H9 (cell line): ENCODE results near the gene FGF12. TPM values are rescaled to one million over a fixed set of nuclear protein-coding genes. Genes with fewer than 3 reads are reported as not detected.

Source experiments
- DNase-seq: peaks from one replicate; pipeline ENCODE4 v3.0.0-alpha.2; 2017
- H2AFZ ChIP-seq: one replicate; pipeline ENCODE4 v1.6.1; 2013; ENCODE audit warnings: mild to moderate bottlenecking, low read length, control low read depth, moderate library complexity
- H2AK5ac ChIP-seq: 2 replicates; pipeline ENCODE4 v1.6.1; 2013; ENCODE audit warnings: low read length, control low read depth, mixed read lengths; ENCODE audit not compliant: insufficient read length
- H2BK120ac ChIP-seq: one replicate; pipeline ENCODE4 v1.6.1; 2013; ENCODE audit warnings: low read depth, mild to moderate bottlenecking, low read length, control low read depth, inconsistent platforms; ENCODE audit not compliant: poor library complexity, severe bottlenecking
- H2BK12ac ChIP-seq: 2 replicates; pipeline ENCODE4 v1.6.1; 2013; ENCODE audit warnings: low read length, control low read depth, mixed read lengths, low read depth; ENCODE audit not compliant: insufficient read length
- H2BK15ac ChIP-seq: 2 replicates; pipeline ENCODE4 v1.6.1; 2013; ENCODE audit warnings: low read depth, low read length, control low read depth
- H2BK20ac ChIP-seq: one replicate; pipeline ENCODE4 v1.6.1; 2013; ENCODE audit warnings: low read depth, mild to moderate bottlenecking, low read length, control low read depth, inconsistent platforms; ENCODE audit not compliant: poor library complexity, severe bottlenecking
- H2BK5ac ChIP-seq: 2 replicates; pipeline ENCODE4 v1.6.1; 2013; ENCODE audit warnings: low read length, control low read depth, mixed read lengths; ENCODE audit not compliant: insufficient read length
- H3K14ac ChIP-seq: 2 replicates; pipeline ENCODE4 v1.6.1; 2013; ENCODE audit warnings: low read length, control low read depth; ENCODE audit not compliant: insufficient read depth
- H3K18ac ChIP-seq: 2 replicates; pipeline ENCODE4 v1.6.1; 2013; ENCODE audit warnings: low read depth, mild to moderate bottlenecking, mixed read lengths, low read length, control low read depth; ENCODE audit not compliant: insufficient read length
- H3K23ac ChIP-seq: 2 replicates; pipeline ENCODE4 v1.6.1; 2013; ENCODE audit warnings: low read length, control low read depth, mixed read lengths, low read depth; ENCODE audit not compliant: insufficient read length
- H3K23me2 ChIP-seq: 2 replicates; pipeline ENCODE4 v1.6.1; 2013; ENCODE audit warnings: low read depth, mild to moderate bottlenecking, mixed read lengths, low read length, control low read depth; ENCODE audit not compliant: insufficient read length, poor library complexity, severe bottlenecking
- H3K27ac ChIP-seq: 2 replicates; pipeline ENCODE4 v1.5.1; 2013; ENCODE audit warnings: low read length, control low read depth, mixed read lengths, low read depth; ENCODE audit not compliant: insufficient read length
- H3K27me3 ChIP-seq: 2 replicates; pipeline ENCODE4 v1.6.1; 2013; ENCODE audit warnings: low read length, control low read depth, inconsistent platforms; ENCODE audit not compliant: insufficient read depth
- H3K4ac ChIP-seq: 2 replicates; pipeline ENCODE4 v1.6.1; 2013; ENCODE audit warnings: low read depth, mild to moderate bottlenecking, control low read depth, inconsistent platforms, low read length, moderate library complexity
- H3K4me1 ChIP-seq: 2 replicates; pipeline ENCODE4 v1.6.1; 2013; ENCODE audit warnings: low read length, control low read depth, inconsistent platforms; ENCODE audit not compliant: insufficient read depth
- H3K4me2 ChIP-seq: 2 replicates; pipeline ENCODE4 v1.6.1; 2013; ENCODE audit warnings: low read length, control low read depth, mixed read lengths; ENCODE audit not compliant: insufficient read length, insufficient read depth
- H3K56ac ChIP-seq: 2 replicates; pipeline ENCODE4 v1.6.1; 2013; ENCODE audit warnings: low read depth, mild to moderate bottlenecking, mixed read lengths, low read length, control low read depth; ENCODE audit not compliant: insufficient read length
- H3K79me1 ChIP-seq: 2 replicates; pipeline ENCODE4 v1.6.1; 2013; ENCODE audit warnings: low read depth, mild to moderate bottlenecking, moderate library complexity, low read length, control low read depth, inconsistent platforms; ENCODE audit not compliant: insufficient read depth, poor library complexity, severe bottlenecking
- H3K79me2 ChIP-seq: 2 replicates; pipeline ENCODE4 v1.6.1; 2013; ENCODE audit warnings: low read length, control low read depth, inconsistent platforms; ENCODE audit not compliant: insufficient read depth
- H3K9ac ChIP-seq: 2 replicates; pipeline ENCODE4 v1.6.1; 2013; ENCODE audit warnings: low read length, control low read depth, mixed read lengths; ENCODE audit not compliant: insufficient read length; ENCODE audit errors: extremely low read depth
- H3K9me3 ChIP-seq: one replicate; pipeline ENCODE4 v1.6.1; 2013; ENCODE audit warnings: low read depth, low read length, inconsistent platforms; ENCODE audit not compliant: control insufficient read depth
- H3T11ph ChIP-seq: one replicate; pipeline ENCODE4 v1.6.1; 2013; ENCODE audit warnings: mild to moderate bottlenecking, low read length, control low read depth, inconsistent platforms
- H4K20me1 ChIP-seq: one replicate; pipeline ENCODE4 v1.6.1; 2013; ENCODE audit not compliant: control insufficient read depth, insufficient read length, insufficient read depth
- H4K5ac ChIP-seq: 2 replicates; pipeline ENCODE4 v1.6.1; 2013; ENCODE audit warnings: low read depth, mild to moderate bottlenecking, mixed read lengths, low read length, control low read depth; ENCODE audit not compliant: insufficient read length
- H4K8ac ChIP-seq: replicated peaks from 2 replicates; pipeline ENCODE4 v1.6.1; 2013; ENCODE audit warnings: low read length, control low read depth, mixed read lengths, low read depth; ENCODE audit not compliant: insufficient read length
- H4K91ac ChIP-seq: 2 replicates; pipeline ENCODE4 v1.6.1; 2013; ENCODE audit warnings: low read depth, mild to moderate bottlenecking, moderate library complexity, mixed read lengths, low read length, control low read depth; ENCODE audit not compliant: insufficient read length
- H3K27ac Mint-ChIP-seq, 3 experiments: 2 replicates in 2 of 3; 3 replicates in 1 of 3; pipeline ENCODE4 v1.8.0; 2020 to 2021; ENCODE audit warnings: mixed read lengths in 3 of 3, mild to moderate bottlenecking in 1 of 3, moderate library complexity in 1 of 3
- H3K27me3 Mint-ChIP-seq: 2 replicates; pipeline ENCODE4 v1.8.0; 2021; ENCODE audit warnings: low read depth, mild to moderate bottlenecking, moderate library complexity, mixed read lengths
- H3K36me3 Mint-ChIP-seq, 3 experiments: 2 replicates in 2 of 3; 3 replicates in 1 of 3; pipeline ENCODE4 v1.8.0; 2020 to 2021; ENCODE audit warnings: low read depth in 3 of 3, mixed read lengths in 3 of 3; ENCODE audit not compliant: insufficient read depth in 1 of 3
- H3K4me1 Mint-ChIP-seq, 2 experiments: 2 replicates each; pipeline ENCODE4 v1.8.0; 2020; ENCODE audit warnings: mixed read lengths in 2 of 2
- H3K4me3 Mint-ChIP-seq, 2 experiments: 2 replicates in 1 of 2; 3 replicates in 1 of 2; pipeline ENCODE4 v1.8.0; 2020 to 2021; ENCODE audit warnings: mild to moderate bottlenecking in 2 of 2, mixed read lengths in 2 of 2, moderate library complexity in 1 of 2
- H3K9me3 Mint-ChIP-seq, 2 experiments: 2 replicates in 1 of 2; 3 replicates in 1 of 2; pipeline ENCODE4 v1.8.0; 2020; ENCODE audit warnings: mild to moderate bottlenecking in 2 of 2, mixed read lengths in 2 of 2, moderate library complexity in 1 of 2
- WGBS: extraction: QIAGEN DNeasy Blood & Tissue Kit; methylation state at CpG from one replicate; pipeline ENCODE4 v1.1.7; 2013; ENCODE audit warnings: missing lambda C conversion rate, low lambda C conversion rate, mixed read lengths; ENCODE audit not compliant: insufficient read length; ENCODE audit errors: extremely low coverage; 5-methylcytosine and 5-hydroxymethylcytosine counted together
- total RNA-seq: library from RNA; stranded (reverse); gene quantifications from 2 replicates; pipeline ENCODE4 v1.2.1, GENCODE V29; 2021
- TF ChIP-seq, protein P1 (sequence below): fragments of 200-600 bp; sonication (generic); conservative IDR thresholded peaks from 3 replicates; pipeline ENCODE4 v1.8.0; 2021; ENCODE audit warnings: antibody characterized with exemption, mild to moderate bottlenecking

Gene FGF12
- total RNA-seq, 1 experiment from 2014 or later: 5.6 TPM

DNA sequence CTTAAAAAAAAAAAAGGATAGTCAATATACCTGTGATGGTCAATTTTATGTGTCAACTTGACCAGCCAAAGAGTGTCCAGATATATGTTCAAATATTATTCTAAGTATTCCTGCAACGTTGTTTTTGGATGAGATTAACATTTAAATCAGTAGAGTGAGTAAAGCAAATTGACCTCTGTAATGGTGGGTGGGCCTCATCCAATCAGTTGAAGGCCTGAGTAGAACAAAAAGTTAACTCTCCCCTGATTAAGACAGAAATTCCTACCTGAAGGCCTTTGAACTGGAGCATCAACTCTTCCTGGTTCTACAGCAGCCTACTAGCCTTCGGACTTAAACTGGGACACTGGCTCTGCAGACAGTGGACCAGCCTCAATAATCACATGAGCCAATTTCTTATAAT is 154.1 kb downstream of the FGF12 start:
- no peaks in the 10 kb centered on the region for H3K36me3 Mint-ChIP-seq
- H3K4me3 Mint-ChIP-seq: no peak overlapping the region
- no peaks in the 10 kb centered on the region for H3K4me1 Mint-ChIP-seq
- Histone ChIP-seq H3K4ac (no peak overlapping the region), H4K91ac (no peak overlapping the region), H3T11ph (no peak overlapping the region), H3K56ac (no peak overlapping the region), H3K14ac (no peak overlapping the region), H3K9ac (no peak overlapping the region), H2BK15ac (no peak overlapping the region), H2AK5ac (no peak overlapping the region), H2BK5ac (no peak overlapping the region), H3K23ac (no peak overlapping the region), H3K79me2 (no peaks in the 10 kb centered on the region), H3K79me1 (no peaks in the 10 kb centered on the region), H2BK12ac (no peak overlapping the region), H4K8ac (no peak overlapping the region), H3K4me1 (no peaks in the 10 kb centered on the region), H3K27me3 (no peaks in the 10 kb centered on the region), H2BK120ac (no peak overlapping the region), H2BK20ac (no peak overlapping the region), H3K4me2 (no peak overlapping the region), H4K5ac (no peak overlapping the region), H3K9me3 (no peaks in the 10 kb centered on the region), H3K18ac (no peak overlapping the region), H3K27ac (no peak overlapping the region), H2AFZ (no peak overlapping the region), H4K20me1 (no peaks in the 10 kb centered on the region), H3K23me2 (no peaks in the 10 kb centered on the region)
- TF ChIP-seq, protein P1, sequence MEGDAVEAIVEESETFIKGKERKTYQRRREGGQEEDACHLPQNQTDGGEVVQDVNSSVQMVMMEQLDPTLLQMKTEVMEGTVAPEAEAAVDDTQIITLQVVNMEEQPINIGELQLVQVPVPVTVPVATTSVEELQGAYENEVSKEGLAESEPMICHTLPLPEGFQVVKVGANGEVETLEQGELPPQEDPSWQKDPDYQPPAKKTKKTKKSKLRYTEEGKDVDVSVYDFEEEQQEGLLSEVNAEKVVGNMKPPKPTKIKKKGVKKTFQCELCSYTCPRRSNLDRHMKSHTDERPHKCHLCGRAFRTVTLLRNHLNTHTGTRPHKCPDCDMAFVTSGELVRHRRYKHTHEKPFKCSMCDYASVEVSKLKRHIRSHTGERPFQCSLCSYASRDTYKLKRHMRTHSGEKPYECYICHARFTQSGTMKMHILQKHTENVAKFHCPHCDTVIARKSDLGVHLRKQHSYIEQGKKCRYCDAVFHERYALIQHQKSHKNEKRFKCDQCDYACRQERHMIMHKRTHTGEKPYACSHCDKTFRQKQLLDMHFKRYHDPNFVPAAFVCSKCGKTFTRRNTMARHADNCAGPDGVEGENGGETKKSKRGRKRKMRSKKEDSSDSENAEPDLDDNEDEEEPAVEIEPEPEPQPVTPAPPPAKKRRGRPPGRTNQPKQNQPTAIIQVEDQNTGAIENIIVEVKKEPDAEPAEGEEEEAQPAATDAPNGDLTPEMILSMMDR: no peak
- no peak for DNase-seq
- WGBS: no CpG with 5 or more reads among the region's 2 CpGs
- no peak overlapping the region for H3K27ac Mint-ChIP-seq
- no peaks in the 10 kb centered on the region for H3K27me3 Mint-ChIP-seq
- H3K9me3 Mint-ChIP-seq: peaks cover 0 to 4% of the 10 kb centered on the region in 2 experiments; a peak in 2 of 5 replicates
